IMR-90 (cell line): ENCODE data around the gene HLA-A. TPM values are rescaled to one million over a fixed set of nuclear protein-coding genes. Genes with fewer than 3 reads are reported as not detected.

Source experiments
- ATAC-seq: fragments of 200-7000 bp; cut with Tn5 transposase; 2 replicates; pipeline ENCODE4 v1.9.1; 2020; ENCODE audit warnings: low read depth, mild to moderate bottlenecking, moderate library complexity
- BruUV-seq: library from RNA; stranded (reverse); fragments of 400-500 nt; replicated peaks from 2 replicates; lab custom pipeline; 2021; lab: Mats Ljungman, UMichigan
- CTCF ChIA-PET: fragments of 300-600 bp; formaldehyde crosslinking; extraction: SDS; loops from one replicate; lab custom pipeline; 2021; ENCODE audit warnings: antibody characterized with exemption; lab: Yijun Ruan, JAX
- POLR2A ChIA-PET: fragments of 300-600 bp; sonication (Branson Sonifier 250); formaldehyde crosslinking; loops from one replicate; lab custom pipeline; 2022; ENCODE audit warnings: antibody characterized with exemption; ENCODE audit not compliant: unreplicated experiment; lab: Charles Lee
- DNase-seq: peaks from one replicate; pipeline ENCODE4 v3.0.0; 2013
- H2AFZ ChIP-seq: replicated peaks from 2 replicates; pipeline ENCODE3; 2013; ENCODE audit warnings: low read length, mild to moderate bottlenecking; ENCODE audit not compliant: poor library complexity
- H2AK5ac ChIP-seq: 2 replicates; pipeline ENCODE4 v1.6.1; 2013; ENCODE audit warnings: low read depth, low read length, inconsistent platforms
- H2AK9ac ChIP-seq: replicated peaks from 2 replicates; pipeline ENCODE3; 2013; ENCODE audit warnings: mild to moderate bottlenecking, low read depth, low read length, moderate library complexity; ENCODE audit not compliant: poor library complexity
- H2BK120ac ChIP-seq: 2 replicates; pipeline ENCODE4 v1.6.1; 2013; ENCODE audit warnings: low read depth, low read length, inconsistent platforms
- H2BK15ac ChIP-seq: 3 replicates; pipeline ENCODE4 v1.6.1; 2013; ENCODE audit warnings: low read depth, low read length, inconsistent platforms
- H2BK20ac ChIP-seq: 2 replicates; pipeline ENCODE4 v1.6.1; 2013; ENCODE audit warnings: low read depth, mild to moderate bottlenecking, inconsistent platforms, low read length, moderate library complexity
- H2BK5ac ChIP-seq: 2 replicates; pipeline ENCODE4 v1.6.1; 2013; ENCODE audit warnings: mild to moderate bottlenecking, low read depth, low read length, inconsistent platforms; ENCODE audit not compliant: poor library complexity, severe bottlenecking
- H3K14ac ChIP-seq: replicated peaks from 2 replicates; pipeline ENCODE4 v1.6.1; 2013; ENCODE audit warnings: low read depth, low read length, inconsistent platforms
- H3K18ac ChIP-seq: 2 replicates; pipeline ENCODE4 v1.6.1; 2013; ENCODE audit warnings: low read depth, low read length, control low read depth
- H3K23ac ChIP-seq: 2 replicates; pipeline ENCODE4 v1.6.1; 2013; ENCODE audit warnings: low read depth, low read length, inconsistent platforms
- H3K27ac ChIP-seq: 2 replicates; pipeline ENCODE4 v1.5.1; 2013; ENCODE audit warnings: mild to moderate bottlenecking, control low read depth, low read length; ENCODE audit not compliant: insufficient read depth
- H3K27me3 ChIP-seq: 2 replicates; pipeline ENCODE4 v1.6.1; 2013; ENCODE audit warnings: low read length; ENCODE audit not compliant: control insufficient read depth, insufficient read depth
- H3K36me3 ChIP-seq: 2 replicates; pipeline ENCODE4 v1.6.1; 2013; ENCODE audit warnings: low read length, mixed read lengths; ENCODE audit not compliant: control insufficient read depth, insufficient read depth
- H3K4ac ChIP-seq: 2 replicates; pipeline ENCODE4 v1.6.1; 2013; ENCODE audit warnings: low read depth, low read length, inconsistent platforms
- H3K4me1 ChIP-seq: 2 replicates; pipeline ENCODE4 v1.6.1; 2013; ENCODE audit warnings: low read length, mixed read lengths; ENCODE audit not compliant: control insufficient read depth, insufficient read depth
- H3K4me2 ChIP-seq: 2 replicates; pipeline ENCODE4 v1.6.1; 2013; ENCODE audit warnings: low read depth, mild to moderate bottlenecking, control low read depth, low read length, moderate library complexity
- H3K4me3 ChIP-seq: 2 replicates; pipeline ENCODE4 v1.5.1; 2013; ENCODE audit warnings: low read depth, mild to moderate bottlenecking, control low read depth, low read length, moderate library complexity; ENCODE audit not compliant: insufficient read depth
- H3K56ac ChIP-seq: 2 replicates; pipeline ENCODE4 v1.6.1; 2013; ENCODE audit warnings: low read length, inconsistent platforms; ENCODE audit not compliant: insufficient read depth; ENCODE audit errors: extremely low read depth
- H3K79me1 ChIP-seq, 2 experiments: 2 replicates each; pipeline ENCODE4 v1.6.1; 2013; ENCODE audit warnings: low read length in 2 of 2, inconsistent platforms in 1 of 2, low read depth in 1 of 2
- H3K9ac ChIP-seq: 2 replicates; pipeline ENCODE4 v1.6.1; 2013; ENCODE audit warnings: low read depth, low read length, control low read depth
- H3K9me1 ChIP-seq: 2 replicates; pipeline ENCODE4 v1.6.1; 2013; ENCODE audit warnings: low read length, inconsistent platforms; ENCODE audit not compliant: insufficient read depth
- H3K9me3 ChIP-seq: 2 replicates; pipeline ENCODE4 v1.6.1; 2013; ENCODE audit warnings: low read length; ENCODE audit not compliant: control insufficient read depth, insufficient read depth
- H4K20me1 ChIP-seq: 2 replicates; pipeline ENCODE4 v1.6.1; 2013; ENCODE audit warnings: low read length, inconsistent platforms; ENCODE audit not compliant: insufficient read depth
- H4K5ac ChIP-seq: 2 replicates; pipeline ENCODE4 v1.6.1; 2013; ENCODE audit warnings: mild to moderate bottlenecking, low read depth, low read length, control low read depth
- H4K8ac ChIP-seq, 2 experiments: 2 replicates each; pipeline ENCODE4 v1.6.1; 2013; ENCODE audit warnings: low read depth in 2 of 2, low read length in 2 of 2, control low read depth in 1 of 2, inconsistent platforms in 1 of 2
- H4K91ac ChIP-seq: 2 replicates; pipeline ENCODE4 v1.6.1; 2013; ENCODE audit warnings: low read depth, low read length, inconsistent platforms; ENCODE audit not compliant: insufficient read depth
- BHLHE40 ChIP-seq: fragments of 150-350 bp; IDR thresholded peaks from 2 replicates; pipeline ENCODE4 v1.6.1; 2016; ENCODE audit warnings: mild to moderate bottlenecking, low read depth, low read length
- CEBPB ChIP-seq: IDR thresholded peaks from 2 replicates; pipeline ENCODE4 v1.6.1; 2012; ENCODE audit warnings: low read depth, low read length, improper control_type of control experiment
- CHD1 ChIP-seq: IDR thresholded peaks from 2 replicates; pipeline ENCODE4 v1.6.1; 2012; ENCODE audit warnings: low read depth, low read length, improper control_type of control experiment
- MAFK ChIP-seq: IDR thresholded peaks from 2 replicates; pipeline ENCODE4 v1.6.1; 2012; ENCODE audit warnings: low read depth, low read length, improper control_type of control experiment
- MAZ ChIP-seq: IDR thresholded peaks from 2 replicates; pipeline ENCODE4 v1.6.1; 2012; ENCODE audit warnings: low read depth, mild to moderate bottlenecking, low read length, improper control_type of control experiment, moderate library complexity, borderline replicate concordance
- MXI1 ChIP-seq: IDR thresholded peaks from 2 replicates; pipeline ENCODE4 v1.6.1; 2012; ENCODE audit warnings: low read depth, mild to moderate bottlenecking, low read length, moderate library complexity, borderline replicate concordance
- NFE2L2 ChIP-seq: fragments of 150-350 bp; IDR thresholded peaks from 2 replicates; pipeline ENCODE4 v1.6.1; 2016; ENCODE audit warnings: low read depth, mild to moderate bottlenecking, low read length
- POLR2A ChIP-seq: IDR thresholded peaks from 2 replicates; pipeline ENCODE4 v1.6.1; 2012; ENCODE audit warnings: mild to moderate bottlenecking, low read depth, low read length
- RCOR1 ChIP-seq: IDR thresholded peaks from 2 replicates; pipeline ENCODE4 v1.6.1; 2012; ENCODE audit warnings: mild to moderate bottlenecking, low read length, improper control_type of control experiment; ENCODE audit not compliant: insufficient replicate concordance
- RFX5 ChIP-seq: IDR thresholded peaks from 2 replicates; pipeline ENCODE4 v1.8.0; 2012; ENCODE audit warnings: low read depth, mild to moderate bottlenecking, low read length, moderate library complexity
- SMC3 ChIP-seq: fragments of 150-350 bp; IDR thresholded peaks from 2 replicates; pipeline ENCODE4 v1.6.1; 2016; ENCODE audit warnings: low read depth, mild to moderate bottlenecking, antibody characterized with exemption, low read length, moderate library complexity
- WGBS, 2 experiments: methylation state at CpG; one replicate each; pipeline versions ENCODE4 v1.1.5 to v1.1.7; 2013; ENCODE audit warnings: missing lambda C conversion rate in 2 of 2; ENCODE audit not compliant: insufficient read length in 1 of 2; ENCODE audit errors: extremely low coverage in 2 of 2; 5-methylcytosine and 5-hydroxymethylcytosine counted together
- dilution Hi-C: fragments of 300-500 bp; cut with HindIII; formaldehyde crosslinking; loops from one replicate; pipeline ENCODE4 v1.14.3; 2018; ENCODE audit warnings: low sequenced_read_pairs; ENCODE audit not compliant: unreplicated experiment
- in situ Hi-C: fragments of 300-500 bp; cut with MboI; formaldehyde crosslinking; loops from 3 replicates; pipeline ENCODE4 v1.14.3; 2019; ENCODE audit warnings: low sequenced_read_pairs, inconsistent platforms, mixed read lengths
- intact Hi-C: fragments of 100-400 bp; cut with micrococcal nuclease; formaldehyde crosslinking; loops from 2 replicates; pipeline ENCODE4 v1.10.0; 2022
- polyA plus RNA-seq, 3 experiments: library from polyadenylated mRNA; depleted of rRNA; stranded (reverse); fragments of >200 nt; gene quantifications; 2 replicates each; pipeline ENCODE4 v1.2.3, GENCODE V29; 2012; ENCODE audit warnings: low replicate concordance in 1 of 3
- total RNA-seq: library from RNA; depleted of rRNA; stranded (reverse); fragments of >200 nt; gene quantifications from 2 replicates; pipeline ENCODE4 v1.2.3, GENCODE V29; 2012
- TF ChIP-seq, protein P1 (sequence below): conservative IDR thresholded peaks from 2 replicates; pipeline ENCODE4 v1.5.1; 2012; ENCODE audit warnings: mild to moderate bottlenecking, low read depth, low read length, improper control_type of control experiment
- TF ChIP-seq, protein P2 (sequence below): fragments of 150-350 bp; IDR thresholded peaks from 2 replicates; pipeline ENCODE4 v1.6.1; 2017; ENCODE audit warnings: mild to moderate bottlenecking, antibody characterized with exemption, low read length, low read depth
- TF ChIP-seq, protein P3 (sequence below): fragments of 150-350 bp; IDR thresholded peaks from 2 replicates; pipeline ENCODE4 v1.6.1; 2016; ENCODE audit warnings: low read depth, mild to moderate bottlenecking, low read length, moderate library complexity, borderline replicate concordance

Gene HLA-A
- total and polyA plus RNA-seq, 2 of the 4 experiments (the other 2 are of a cell fraction): 94.5 to 218 TPM

DNA sequence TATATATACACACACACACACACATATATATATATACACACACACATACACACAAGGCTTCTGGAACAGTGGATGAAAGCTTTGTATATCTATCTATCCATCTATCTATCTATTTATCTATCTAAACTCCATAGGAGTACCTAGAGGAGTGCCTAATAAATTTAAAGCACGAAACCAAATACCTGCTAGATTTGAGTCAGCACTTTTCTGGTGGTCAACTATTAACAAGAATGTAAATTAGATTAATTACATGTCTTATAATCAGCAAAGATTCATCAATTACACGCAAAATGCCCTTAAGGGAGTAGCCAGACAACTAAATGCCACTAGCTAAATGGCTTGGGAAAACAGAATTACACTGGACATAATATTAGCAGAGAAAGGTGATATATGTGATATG is 26.6 kb downstream of the HLA-A start:
- H2BK15ac ChIP-seq: no peak overlapping the region
- no peak overlapping the region for H2AFZ ChIP-seq
- peaks cover 3% of the 10 kb centered on the region; the same call in 1 of the 2 replicates for H3K27me3 ChIP-seq
- H3K79me1 ChIP-seq: no peaks in the 10 kb centered on the region; a peak in 2 of 4 replicates
- no peaks in the 10 kb centered on the region; the same call in 1 of the 2 replicates for H3K9me1 ChIP-seq
- no peak overlapping the region for H3K14ac ChIP-seq
- no peak overlapping the region for H2BK20ac ChIP-seq
- H3K27ac ChIP-seq: no peak overlapping the region
- no peak overlapping the region for H3K9ac ChIP-seq
- dilution Hi-C loops (no loop called here), in situ Hi-C loops (no loop called here), intact Hi-C loops (no loop called here)
- BruUV-seq: no TSS peak
- no peak overlapping the region for H3K4me3 ChIP-seq
- ATAC-seq (no peak), DNase-seq (no peak)
- no peak overlapping the region for H3K18ac ChIP-seq
- H3K4me2 ChIP-seq: no peak overlapping the region
- no peak overlapping the region for H2AK5ac ChIP-seq
- H4K91ac ChIP-seq: no peak overlapping the region
- H3K9me3 ChIP-seq: no peaks in the 10 kb centered on the region
- no peak overlapping the region for H4K8ac ChIP-seq
- H3K36me3 ChIP-seq: no peaks in the 10 kb centered on the region
- ChIA-PET CTCF (no interaction called here), POLR2A (no interaction called here)
- H4K20me1 ChIP-seq: no peaks in the 10 kb centered on the region
- peaks cover 5% of the 10 kb centered on the region; the same call in 1 of the 2 replicates for H3K4me1 ChIP-seq
- no peak overlapping the region for H2BK120ac ChIP-seq
- TF ChIP-seq CHD1 (no peak), BHLHE40 (no peak), POLR2A (no peak), RFX5 (no peak), RCOR1 (no peak), MXI1 (no peak), CEBPB (no peak), NFE2L2 (no peak), MAZ (no peak), SMC3 (no peak), MAFK (no peak)
- TF ChIP-seq, protein P1, sequence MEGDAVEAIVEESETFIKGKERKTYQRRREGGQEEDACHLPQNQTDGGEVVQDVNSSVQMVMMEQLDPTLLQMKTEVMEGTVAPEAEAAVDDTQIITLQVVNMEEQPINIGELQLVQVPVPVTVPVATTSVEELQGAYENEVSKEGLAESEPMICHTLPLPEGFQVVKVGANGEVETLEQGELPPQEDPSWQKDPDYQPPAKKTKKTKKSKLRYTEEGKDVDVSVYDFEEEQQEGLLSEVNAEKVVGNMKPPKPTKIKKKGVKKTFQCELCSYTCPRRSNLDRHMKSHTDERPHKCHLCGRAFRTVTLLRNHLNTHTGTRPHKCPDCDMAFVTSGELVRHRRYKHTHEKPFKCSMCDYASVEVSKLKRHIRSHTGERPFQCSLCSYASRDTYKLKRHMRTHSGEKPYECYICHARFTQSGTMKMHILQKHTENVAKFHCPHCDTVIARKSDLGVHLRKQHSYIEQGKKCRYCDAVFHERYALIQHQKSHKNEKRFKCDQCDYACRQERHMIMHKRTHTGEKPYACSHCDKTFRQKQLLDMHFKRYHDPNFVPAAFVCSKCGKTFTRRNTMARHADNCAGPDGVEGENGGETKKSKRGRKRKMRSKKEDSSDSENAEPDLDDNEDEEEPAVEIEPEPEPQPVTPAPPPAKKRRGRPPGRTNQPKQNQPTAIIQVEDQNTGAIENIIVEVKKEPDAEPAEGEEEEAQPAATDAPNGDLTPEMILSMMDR: no peak
- TF ChIP-seq, protein P2, sequence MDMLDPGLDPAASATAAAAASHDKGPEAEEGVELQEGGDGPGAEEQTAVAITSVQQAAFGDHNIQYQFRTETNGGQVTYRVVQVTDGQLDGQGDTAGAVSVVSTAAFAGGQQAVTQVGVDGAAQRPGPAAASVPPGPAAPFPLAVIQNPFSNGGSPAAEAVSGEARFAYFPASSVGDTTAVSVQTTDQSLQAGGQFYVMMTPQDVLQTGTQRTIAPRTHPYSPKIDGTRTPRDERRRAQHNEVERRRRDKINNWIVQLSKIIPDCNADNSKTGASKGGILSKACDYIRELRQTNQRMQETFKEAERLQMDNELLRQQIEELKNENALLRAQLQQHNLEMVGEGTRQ: no peak
- TF ChIP-seq, protein P3, sequence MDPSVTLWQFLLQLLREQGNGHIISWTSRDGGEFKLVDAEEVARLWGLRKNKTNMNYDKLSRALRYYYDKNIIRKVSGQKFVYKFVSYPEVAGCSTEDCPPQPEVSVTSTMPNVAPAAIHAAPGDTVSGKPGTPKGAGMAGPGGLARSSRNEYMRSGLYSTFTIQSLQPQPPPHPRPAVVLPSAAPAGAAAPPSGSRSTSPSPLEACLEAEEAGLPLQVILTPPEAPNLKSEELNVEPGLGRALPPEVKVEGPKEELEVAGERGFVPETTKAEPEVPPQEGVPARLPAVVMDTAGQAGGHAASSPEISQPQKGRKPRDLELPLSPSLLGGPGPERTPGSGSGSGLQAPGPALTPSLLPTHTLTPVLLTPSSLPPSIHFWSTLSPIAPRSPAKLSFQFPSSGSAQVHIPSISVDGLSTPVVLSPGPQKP: no peak
- no peak overlapping the region for H2AK9ac ChIP-seq
- WGBS, 2 experiments: no CpG with 5 or more reads among the region's 2 CpGs
- no peak overlapping the region for H3K56ac ChIP-seq
- no peak overlapping the region for H3K4ac ChIP-seq
- H4K5ac ChIP-seq: no peak overlapping the region
- H3K23ac ChIP-seq: no peak overlapping the region
- H2BK5ac ChIP-seq: no peak overlapping the region
